Left ventricle myocardium inferior (tissue), 1 donor: ENCODE data around the gene SIX3. TPM values are rescaled to one million over a fixed set of nuclear protein-coding genes. Genes with fewer than 3 reads are reported as not detected.

Source experiments
- DNase-seq: peaks from one replicate; pipeline ENCODE4 v3.0.0-alpha.2; 2020
- H3K27ac ChIP-seq: fragments of 200-600 bp; replicated peaks from 2 replicates; pipeline ENCODE4 v1.8.0; 2021
- H3K27me3 ChIP-seq: fragments of 200-600 bp; 2 replicates; pipeline ENCODE4 v1.8.0; 2021; ENCODE audit warnings: low read depth
- H3K36me3 ChIP-seq: fragments of 200-600 bp; 2 replicates; pipeline ENCODE4 v1.8.0; 2021
- H3K4me1 ChIP-seq: fragments of 200-600 bp; 2 replicates; pipeline ENCODE4 v1.8.0; 2021
- H3K4me3 ChIP-seq: fragments of 200-600 bp; 2 replicates; pipeline ENCODE4 v1.8.0; 2021; ENCODE audit warnings: mild to moderate bottlenecking, moderate library complexity
- H3K9me3 ChIP-seq: fragments of 200-600 bp; replicated peaks from 2 replicates; pipeline ENCODE4 v1.8.0; 2021
- intact Hi-C: fragments of 100-400 bp; cut with micrococcal nuclease; formaldehyde crosslinking; loops from one replicate; pipeline ENCODE4 v1.11.0; 2022
- total RNA-seq: library from RNA; stranded (reverse); fragmentation: NEBNext Ultra II Directional; extraction: Animal tissue kit (Norgen Biotek cat#: 25700); gene quantifications from one replicate; pipeline ENCODE4 v1.2.1, GENCODE V29; 2021
- TF ChIP-seq, protein P1 (sequence below): fragments of 200-600 bp; IDR thresholded peaks from 2 replicates; pipeline ENCODE4 v1.8.0; 2021; ENCODE audit warnings: antibody characterized with exemption, mild to moderate bottlenecking, borderline replicate concordance
- donor health status: DM: no; HTN: yes; CAD: no; lungs with severe emphysema.

Gene SIX3
- total RNA-seq, 1 donor from 2014 or later = not detected

DNA sequence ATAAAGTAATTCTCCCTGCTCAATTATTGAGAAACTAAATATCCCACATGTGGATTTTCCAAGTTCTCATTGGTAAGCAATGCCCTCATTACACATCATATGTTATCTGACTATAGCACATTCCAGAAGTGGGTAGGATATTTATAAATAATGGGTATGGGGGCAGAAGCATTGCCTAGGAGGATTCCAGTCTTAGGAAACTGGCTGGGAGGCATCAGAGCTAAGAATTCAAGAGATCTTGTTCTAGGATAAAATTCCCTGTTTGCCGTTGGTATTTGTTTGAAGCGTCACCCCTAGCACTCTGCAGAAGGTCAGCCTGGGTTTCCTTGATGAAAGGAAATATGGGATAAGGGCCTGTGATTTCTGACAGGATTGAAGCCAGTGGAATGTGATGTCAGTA is 47.7 kb downstream of the SIX3 start:
- H3K27me3 ChIP-seq = peaks cover 66% of the 10 kb centered on the region
- H3K27ac ChIP-seq = no peak overlapping the region
- TF ChIP-seq, protein P1, sequence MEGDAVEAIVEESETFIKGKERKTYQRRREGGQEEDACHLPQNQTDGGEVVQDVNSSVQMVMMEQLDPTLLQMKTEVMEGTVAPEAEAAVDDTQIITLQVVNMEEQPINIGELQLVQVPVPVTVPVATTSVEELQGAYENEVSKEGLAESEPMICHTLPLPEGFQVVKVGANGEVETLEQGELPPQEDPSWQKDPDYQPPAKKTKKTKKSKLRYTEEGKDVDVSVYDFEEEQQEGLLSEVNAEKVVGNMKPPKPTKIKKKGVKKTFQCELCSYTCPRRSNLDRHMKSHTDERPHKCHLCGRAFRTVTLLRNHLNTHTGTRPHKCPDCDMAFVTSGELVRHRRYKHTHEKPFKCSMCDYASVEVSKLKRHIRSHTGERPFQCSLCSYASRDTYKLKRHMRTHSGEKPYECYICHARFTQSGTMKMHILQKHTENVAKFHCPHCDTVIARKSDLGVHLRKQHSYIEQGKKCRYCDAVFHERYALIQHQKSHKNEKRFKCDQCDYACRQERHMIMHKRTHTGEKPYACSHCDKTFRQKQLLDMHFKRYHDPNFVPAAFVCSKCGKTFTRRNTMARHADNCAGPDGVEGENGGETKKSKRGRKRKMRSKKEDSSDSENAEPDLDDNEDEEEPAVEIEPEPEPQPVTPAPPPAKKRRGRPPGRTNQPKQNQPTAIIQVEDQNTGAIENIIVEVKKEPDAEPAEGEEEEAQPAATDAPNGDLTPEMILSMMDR = no peak
- H3K36me3 ChIP-seq = no peaks in the 10 kb centered on the region
- DNase-seq = no peak
- intact Hi-C loops = no loop called here
- no peak overlapping the region for H3K4me3 ChIP-seq
- peaks cover 25% of the 10 kb centered on the region for H3K9me3 ChIP-seq
- H3K4me1 ChIP-seq = no peaks in the 10 kb centered on the region

DNA sequence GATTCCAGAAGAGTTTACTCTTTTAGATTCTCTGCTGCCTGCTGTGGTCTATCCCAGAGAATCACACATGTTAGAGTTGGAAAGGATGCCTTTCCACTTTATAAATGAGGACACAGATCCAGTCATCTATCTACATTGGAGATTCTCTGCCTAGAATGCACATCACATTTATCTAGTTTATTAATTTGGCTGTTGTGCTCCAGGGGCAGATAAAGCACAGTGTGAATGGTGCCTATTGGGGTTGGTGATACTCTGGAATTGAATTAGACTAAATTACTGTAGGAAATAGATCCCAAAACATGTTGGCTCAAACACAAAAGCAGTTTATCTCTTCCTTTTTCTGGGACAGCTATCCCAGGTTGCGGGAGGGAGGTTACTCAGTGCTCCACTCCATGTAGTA is 52.9 kb downstream of the SIX3 start:
- intact Hi-C loops = no loop called here
- H3K9me3 ChIP-seq = peaks cover 9% of the 10 kb centered on the region
- H3K4me3 ChIP-seq = no peak overlapping the region
- H3K27me3 ChIP-seq = peaks cover 89% of the 10 kb centered on the region
- H3K4me1 ChIP-seq = no peaks in the 10 kb centered on the region
- H3K36me3 ChIP-seq = no peaks in the 10 kb centered on the region
- no peak overlapping the region for H3K27ac ChIP-seq
- TF ChIP-seq, protein P1 = no peak
- DNase-seq = no peak

Other genes starting within 250 kb of the SIX3 start
- 0.91 TPM for gene SIX2, start 67.8 kb downstream of the SIX3 start, total RNA-seq